Body of pancreas (tissue), 4 donors: ENCODE data around the gene PGF. TPM values are rescaled to one million over a fixed set of nuclear protein-coding genes. Genes with fewer than 3 reads are reported as not detected.

Experiments used
- ATAC-seq: fragments of 150-250 bp; one replicate; pipeline ENCODE4 v1.9.1; 2016
- DNase-seq, 4 donors: peaks; one replicate each; pipeline ENCODE4 v3.0.0-alpha.2; 2019
- H3K27ac ChIP-seq, 4 donors: fragments of 200-600 bp; sonication (generic); 1 replicate in 3 of 4; 2 replicates in 1 of 4; pipeline versions ENCODE4 v1.5.1 to v1.6.1; 2016 to 2019; ENCODE audit warnings: mild to moderate bottlenecking in 1 of 4, mixed read lengths in 1 of 4, moderate library complexity in 1 of 4
- H3K27me3 ChIP-seq, 2 donors: fragments of 200-600 bp; sonication (generic); one replicate each; pipeline ENCODE4 v1.6.0; 2016; ENCODE audit warnings: mild to moderate bottlenecking in 1 of 2
- H3K36me3 ChIP-seq, 2 donors: fragments of 200-600 bp; sonication (generic); replicated peaks in 1 of 2; 2 replicates each; pipeline ENCODE4 v1.5.1; 2016; ENCODE audit warnings: low read depth in 2 of 2; ENCODE audit not compliant: insufficient read depth in 1 of 2
- H3K4me1 ChIP-seq: fragments of 200-600 bp; sonication (generic); one replicate; pipeline ENCODE4 v1.6.0; 2016
- H3K4me3 ChIP-seq, 2 donors: fragments of 200-600 bp; sonication (generic); 1 replicate in 1 of 2; 2 replicates in 1 of 2; pipeline ENCODE4 v1.5.1; 2016 to 2019
- H3K9me3 ChIP-seq, 3 donors: fragments of 200-600 bp; sonication (generic); 1 replicate in 2 of 3; 2 replicates in 1 of 3; pipeline ENCODE4 v1.5.1; 2016
- CTCF ChIP-seq, 7 experiments: fragments of 450-650 bp in 4 of 7; fragments of 200-600 bp in 3 of 7; sonication (generic) in 3 of 7; IDR thresholded peaks; one replicate each; pipeline ENCODE4 v1.5.1; 2016 to 2019; ENCODE audit warnings: antibody characterized with exemption in 7 of 7
- POLR2A ChIP-seq, 3 donors: fragments of 450-650 bp; IDR thresholded peaks; one replicate each; pipeline ENCODE4 v1.6.1; 2016; ENCODE audit warnings: antibody characterized with exemption in 3 of 3, mild to moderate bottlenecking in 2 of 3
- WGBS, 2 donors: methylation state at CpG; one replicate each; pipeline ENCODE4 v1.1.5; 2017; 5-methylcytosine and 5-hydroxymethylcytosine counted together
- intact Hi-C: fragments of 100-400 bp; cut with DNase I; formaldehyde crosslinking; loops from one replicate; pipeline ENCODE4 v1.15.1; 2023
- total RNA-seq, 2 donors: library from RNA; depleted of rRNA; stranded (reverse); fragments of >200 nt; gene quantifications; one replicate each; pipeline ENCODE4 v1.1.0, GENCODE V29; 2016

Gene PGF
- total RNA-seq, 2 donors from 2014 or later = 2.3 to 6.6 TPM

- ATAC-seq = no peak
- peaks cover 0 to under 1% of the 10 kb centered on the region in 2 donors for H3K36me3 ChIP-seq
- intact Hi-C loops = loop anchor here (5.0 kb wide), 1 partner anchor 47 kb away; no protein-coding TSS in a partner anchor
- no peak overlapping the region for H3K27ac ChIP-seq
- H3K4me1 ChIP-seq = peaks cover 7% of the 10 kb centered on the region
- TF ChIP-seq POLR2A (IDR thresholded peaks at IDR 0.05) (no peak), CTCF (IDR thresholded peaks at IDR 0.05) (no peak)
- DNase-seq = no peak
- H3K9me3 ChIP-seq = no peaks in the 10 kb centered on the region
- WGBS, 2 donors = 64 to 77% methylated on average over 3 to 9 of the region's 9 CpGs
- H3K27me3 ChIP-seq = no peaks in the 10 kb centered on the region
- H3K4me3 ChIP-seq = no peak overlapping the region
Measured at GRCh38 chr14:74908861-74909341, 46.5 kb downstream of the PGF start.

GRCh38 chr14:74907744-74908143 is 47.7 kb downstream of the PGF start:
- no peaks in the 10 kb centered on the region for H3K9me3 ChIP-seq
- no peak overlapping the region for H3K27ac ChIP-seq
- no peaks in the 10 kb centered on the region for H3K27me3 ChIP-seq
- peaks cover 7% of the 10 kb centered on the region for H3K4me1 ChIP-seq
- H3K36me3 ChIP-seq = peaks cover 0 to 8% of the 10 kb centered on the region in 2 donors
- ATAC-seq = no peak
- H3K4me3 ChIP-seq = no peak overlapping the region
- intact Hi-C loops = loop anchor here (5.0 kb wide), 1 partner anchor 45 kb away; no protein-coding TSS in a partner anchor
- DNase-seq = no peak
- 37 to 40% methylated on average over 6 of the region's 6 CpGs for WGBS, 2 donors
- TF ChIP-seq POLR2A (IDR thresholded peaks at IDR 0.05) (no peak), CTCF (IDR thresholded peaks at IDR 0.05) (no peak)

GRCh38 chr14:74906925-74907521 is 48.4 kb downstream of the PGF start:
- Histone ChIP-seq H3K36me3 (peaks cover 0 to 14% of the 10 kb centered on the region in 2 donors), H3K27me3 (no peaks in the 10 kb centered on the region), H3K4me3 (no peak overlapping the region), H3K9me3 (no peaks in the 10 kb centered on the region), H3K27ac (no peak overlapping the region), H3K4me1 (peaks cover 7% of the 10 kb centered on the region)
- TF ChIP-seq CTCF (IDR thresholded peaks at IDR 0.05) (peak in 2 of 7 experiments; percentile 4 to 11), POLR2A (IDR thresholded peaks at IDR 0.05) (no peak)
- intact Hi-C loops = loop anchor here (5.0 kb wide), 1 partner anchor 45 kb away; no protein-coding TSS in a partner anchor
- 62 to 81% methylated on average over 2 to 12 of the region's 12 CpGs for WGBS, 2 donors
- ATAC-seq (no peak), DNase-seq (no peak)

- DNase-seq (peak; percentile 61 to 76 (median 72)), ATAC-seq (peak; percentile 62)
- Histone ChIP-seq H3K4me1 (peaks cover 7% of the 10 kb centered on the region), H3K36me3 (peaks cover 3 to 24% of the 10 kb centered on the region in 2 donors), H3K27ac (no peak overlapping the region), H3K9me3 (no peaks in the 10 kb centered on the region), H3K4me3 (no peak overlapping the region), H3K27me3 (no peaks in the 10 kb centered on the region)
- intact Hi-C loops = loop anchor here (5.0 kb wide), 1 partner anchor 43 kb away; no protein-coding TSS in a partner anchor
- WGBS, 2 donors = 32 to 83% methylated on average over 3 to 13 of the region's 14 CpGs
- TF ChIP-seq CTCF (IDR thresholded peaks at IDR 0.05) (peak; percentile 74 to 92 (median 90)), POLR2A (IDR thresholded peaks at IDR 0.05) (peak in 1 of 3 donors; percentile 9)
Measured at GRCh38 chr14:74905595-74906142, 49.7 kb downstream of the PGF start.
